Breast epithelium (tissue), 4 donors: ENCODE data around the gene TMEM115. TPM values are rescaled to one million over a fixed set of nuclear protein-coding genes. Genes with fewer than 3 reads are reported as not detected.

ENCODE experiments used
- DNase-seq, 2 donors: peaks; one replicate each; pipeline ENCODE4 v3.0.0-alpha.2; 2019; ENCODE audit warnings: low spot score in 2 of 2
- H3K27ac ChIP-seq, 2 donors: fragments of 200-600 bp; sonication (generic) in 1 of 2; one replicate each; pipeline ENCODE4 v1.5.1; 2016 to 2019; ENCODE audit warnings: mild to moderate bottlenecking in 1 of 2
- H3K27me3 ChIP-seq, 2 donors: fragments of 200-600 bp; sonication (generic) in 1 of 2; one replicate each; pipeline versions ENCODE4 v1.5.1 to v1.6.0; 2017 to 2019; ENCODE audit warnings: control low read depth in 1 of 2, mild to moderate bottlenecking in 1 of 2
- H3K36me3 ChIP-seq: fragments of 200-600 bp; one replicate; pipeline ENCODE4 v1.5.1; 2019
- H3K4me1 ChIP-seq, 2 donors: fragments of 200-600 bp; sonication (generic); one replicate each; pipeline ENCODE4 v1.5.1; 2016 to 2019; ENCODE audit warnings: control low read depth in 1 of 2
- H3K4me3 ChIP-seq, 3 donors: fragments of 200-600 bp; sonication (generic); 1 replicate in 2 of 3; 2 replicates in 1 of 3; pipeline ENCODE4 v1.5.1; 2016 to 2019; ENCODE audit warnings: mild to moderate bottlenecking in 3 of 3, moderate library complexity in 2 of 3
- H3K9me3 ChIP-seq, 2 donors: fragments of 200-600 bp; sonication (generic) in 1 of 2; one replicate each; pipeline ENCODE4 v1.5.1; 2016 to 2019; ENCODE audit warnings: control low read depth in 1 of 2
- CTCF ChIP-seq, 3 donors: fragments of 450-650 bp; IDR thresholded peaks; one replicate each; pipeline ENCODE4 v1.5.1; 2016 to 2017; ENCODE audit warnings: antibody characterized with exemption in 3 of 3, mild to moderate bottlenecking in 3 of 3, moderate library complexity in 3 of 3
- POLR2A ChIP-seq: fragments of 450-650 bp; IDR thresholded peaks from one replicate; pipeline ENCODE4 v1.6.1; 2016; ENCODE audit warnings: antibody characterized with exemption, mild to moderate bottlenecking, moderate library complexity
- POLR2AphosphoS5 ChIP-seq, 3 donors: sonication (generic); formaldehyde crosslinking; IDR thresholded peaks; one replicate each; pipeline ENCODE4 v1.6.1; 2017; ENCODE audit warnings: antibody characterized with exemption in 3 of 3
- intact Hi-C: fragments of 100-400 bp; cut with DNase I; formaldehyde crosslinking; loops from one replicate; pipeline ENCODE4 v1.15.1; 2023; ENCODE audit warnings: low total_unique reads
- total RNA-seq, 3 donors: library from RNA; depleted of rRNA; stranded (reverse); fragments of >200 nt; gene quantifications; one replicate each; pipeline ENCODE4 v1.1.0, GENCODE V29; 2016

Gene TMEM115
- total RNA-seq, 3 donors from 2014 or later: 46.7 to 67.3 (median 47.9) TPM

GRCh38 chr3:50356553-50356952 is 2.8 kb downstream of the TMEM115 start:
- no peak for DNase-seq
- intact Hi-C loops: no loop called here
- TF ChIP-seq CTCF (IDR thresholded peaks at IDR 0.05) (no peak), POLR2A (no peak), POLR2AphosphoS5 (IDR thresholded peaks at IDR 0.05) (no peak)
- H3K9me3 ChIP-seq: no peaks in the 10 kb centered on the region
- H3K27me3 ChIP-seq: no peaks in the 10 kb centered on the region
- H3K27ac ChIP-seq: peak overlapping the region; percentile 21 to 93
- H3K4me3 ChIP-seq: peak overlapping the region; percentile 69 to 91 (median 74)
- peaks cover 7% of the 10 kb centered on the region for H3K36me3 ChIP-seq
- peaks cover 31 to 32% of the 10 kb centered on the region in 2 donors for H3K4me1 ChIP-seq

- Histone ChIP-seq H3K9me3 (no peaks in the 10 kb centered on the region), H3K27me3 (no peaks in the 10 kb centered on the region), H3K4me1 (peaks cover 32 to 36% of the 10 kb centered on the region in 2 donors), H3K36me3 (peaks cover 7% of the 10 kb centered on the region), H3K4me3 (peak overlapping the region; percentile 69 to 91 (median 74)), H3K27ac (peak overlapping the region; percentile 21 to 25)
- no peak for DNase-seq
- intact Hi-C loops: no loop called here
- no peak for TF ChIP-seq POLR2AphosphoS5 (IDR thresholded peaks at IDR 0.05)
- no peak for TF ChIP-seq CTCF (IDR thresholded peaks at IDR 0.05)
- no peak for TF ChIP-seq POLR2A
Measured at GRCh38 chr3:50355829-50356552, 3.3 kb downstream of the TMEM115 start.

- peaks cover 33 to 38% of the 10 kb centered on the region in 2 donors for H3K4me1 ChIP-seq
- H3K9me3 ChIP-seq: no peaks in the 10 kb centered on the region
- H3K27me3 ChIP-seq: no peaks in the 10 kb centered on the region
- H3K36me3 ChIP-seq: peaks cover 7% of the 10 kb centered on the region
- H3K27ac ChIP-seq: no peak overlapping the region
- DNase-seq: no peak
- intact Hi-C loops: no loop called here
- H3K4me3 ChIP-seq: no peak overlapping the region
- no peak for TF ChIP-seq POLR2AphosphoS5 (IDR thresholded peaks at IDR 0.05)
- TF ChIP-seq CTCF (IDR thresholded peaks at IDR 0.05): no peak
- TF ChIP-seq POLR2A: no peak
Measured at GRCh38 chr3:50354850-50355249, 4.5 kb downstream of the TMEM115 start.

- DNase-seq: no peak
- no peak overlapping the region for H3K27ac ChIP-seq
- peaks cover 39 to 40% of the 10 kb centered on the region in 2 donors for H3K4me1 ChIP-seq
- TF ChIP-seq CTCF (IDR thresholded peaks at IDR 0.05) (no peak), POLR2A (no peak), POLR2AphosphoS5 (IDR thresholded peaks at IDR 0.05) (no peak)
- H3K4me3 ChIP-seq: no peak overlapping the region
- no peaks in the 10 kb centered on the region for H3K27me3 ChIP-seq
- intact Hi-C loops: no loop called here
- peaks cover 7% of the 10 kb centered on the region for H3K36me3 ChIP-seq
- no peaks in the 10 kb centered on the region for H3K9me3 ChIP-seq
Measured at GRCh38 chr3:50354186-50354764, 5.0 kb downstream of the TMEM115 start.

- H3K27ac ChIP-seq: no peak overlapping the region
- H3K27me3 ChIP-seq: no peaks in the 10 kb centered on the region
- H3K4me3 ChIP-seq: no peak overlapping the region
- TF ChIP-seq CTCF (IDR thresholded peaks at IDR 0.05): no peak
- TF ChIP-seq POLR2A: no peak
- no peak for TF ChIP-seq POLR2AphosphoS5 (IDR thresholded peaks at IDR 0.05)
- DNase-seq: no peak
- no peaks in the 10 kb centered on the region for H3K9me3 ChIP-seq
- peaks cover 37 to 42% of the 10 kb centered on the region in 2 donors for H3K4me1 ChIP-seq
- intact Hi-C loops: no loop called here
- H3K36me3 ChIP-seq: peaks cover 7% of the 10 kb centered on the region
Measured at GRCh38 chr3:50353245-50354004, 5.9 kb downstream of the TMEM115 start.
